Stimulated activated memory B cell treated with anti-CD40 and anti-IgM and Interleukin-4, amounts not matched to agents 10 μg/mL and 1 μg/mL and 100 μg/mL, for 72 hours (primary cell): ENCODE results near the gene GJC1.

Experiments
- ATAC-seq: fragments of 150-1000 bp; cut with Tn5 transposase; 2 replicates; pipeline ENCODE4 v1.10.0; 2021
- H3K27ac Mint-ChIP-seq: one replicate; pipeline ENCODE4 v1.8.0; 2022; ENCODE audit warnings: mild to moderate bottlenecking, mixed read lengths
- H3K27me3 Mint-ChIP-seq: one replicate; pipeline ENCODE4 v1.8.0; 2022; ENCODE audit warnings: mixed read lengths
- H3K36me3 Mint-ChIP-seq: one replicate; pipeline ENCODE4 v1.8.0; 2022; ENCODE audit warnings: mixed read lengths
- H3K4me1 Mint-ChIP-seq: one replicate; pipeline ENCODE4 v1.8.0; 2022; ENCODE audit warnings: mixed read lengths
- H3K4me3 Mint-ChIP-seq: one replicate; pipeline ENCODE4 v1.8.0; 2022; ENCODE audit warnings: mild to moderate bottlenecking, moderate library complexity, mixed read lengths
- H3K9me3 Mint-ChIP-seq: one replicate; pipeline ENCODE4 v1.8.0; 2022; ENCODE audit warnings: mixed read lengths

The GJC1 gene

DNA sequence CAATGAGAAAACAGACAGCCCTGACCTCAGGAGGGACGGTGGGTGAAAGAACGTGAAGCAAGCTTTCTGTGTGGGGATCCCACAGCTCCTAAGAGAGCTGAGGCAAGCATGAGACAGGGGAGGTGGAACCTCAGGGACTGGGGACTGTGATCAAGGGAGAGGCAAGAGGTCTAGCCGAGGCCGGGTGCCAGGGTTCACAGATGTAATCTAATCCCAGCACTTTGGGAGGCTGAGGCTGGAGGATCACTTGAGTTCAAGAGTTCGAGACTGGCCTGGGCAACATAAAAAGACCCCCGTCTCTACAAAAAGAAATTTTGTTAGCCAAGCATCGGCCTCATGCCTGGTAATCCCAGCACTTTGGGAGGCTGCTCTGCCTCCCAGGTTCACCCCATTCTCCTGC lies 75.8 kb downstream of the GJC1 start:
- no peak for ATAC-seq
- H3K4me3 Mint-ChIP-seq: no peak overlapping the region
- no peaks in the 10 kb centered on the region for H3K9me3 Mint-ChIP-seq
- H3K27me3 Mint-ChIP-seq: peaks cover 17% of the 10 kb centered on the region
- H3K36me3 Mint-ChIP-seq: peaks cover 18% of the 10 kb centered on the region
- H3K27ac Mint-ChIP-seq: no peak overlapping the region
- H3K4me1 Mint-ChIP-seq: no peaks in the 10 kb centered on the region

- no peak overlapping the region for H3K27ac Mint-ChIP-seq
- H3K27me3 Mint-ChIP-seq: peaks cover 15% of the 10 kb centered on the region
- H3K9me3 Mint-ChIP-seq: no peaks in the 10 kb centered on the region
- ATAC-seq: no peak
- H3K36me3 Mint-ChIP-seq: peaks cover 22% of the 10 kb centered on the region
- no peaks in the 10 kb centered on the region for H3K4me1 Mint-ChIP-seq
- no peak overlapping the region for H3K4me3 Mint-ChIP-seq
These were observed 76.9 kb downstream of the GJC1 start for GRCh38 chr17:44752953-44753861.

GRCh38 chr17:44751806-44752205 lies 78.3 kb downstream of the GJC1 start:
- no peak for ATAC-seq
- Mint-ChIP-seq H3K4me3 (no peak overlapping the region), H3K9me3 (no peaks in the 10 kb centered on the region), H3K4me1 (no peaks in the 10 kb centered on the region), H3K27ac (no peak overlapping the region), H3K36me3 (peaks cover 33% of the 10 kb centered on the region), H3K27me3 (peaks cover under 1% of the 10 kb centered on the region)

DNA sequence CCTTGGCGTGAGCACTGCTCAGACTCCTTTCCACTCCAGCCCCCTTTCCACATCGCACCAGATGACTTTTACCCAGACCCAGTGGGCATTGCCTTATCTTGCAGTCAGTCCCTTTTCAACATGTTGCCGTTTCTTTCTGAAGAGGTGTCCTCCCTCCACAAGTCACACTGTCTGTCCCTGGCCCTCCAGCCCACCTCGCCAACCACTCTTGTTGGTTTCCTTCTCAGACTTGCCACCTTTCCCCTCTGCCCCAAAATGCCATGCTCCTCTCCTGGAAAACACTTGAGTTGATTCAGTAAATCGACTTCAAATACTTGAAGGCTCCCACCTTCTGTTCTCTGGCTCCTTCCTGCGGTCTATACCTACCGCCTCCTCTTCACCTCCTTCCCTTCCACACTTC lies 78.8 kb downstream of the GJC1 start:
- no peak for ATAC-seq
- H3K27ac Mint-ChIP-seq: no peak overlapping the region
- H3K36me3 Mint-ChIP-seq: peaks cover 35% of the 10 kb centered on the region
- no peaks in the 10 kb centered on the region for H3K27me3 Mint-ChIP-seq
- H3K4me1 Mint-ChIP-seq: no peaks in the 10 kb centered on the region
- H3K4me3 Mint-ChIP-seq: no peak overlapping the region
- no peaks in the 10 kb centered on the region for H3K9me3 Mint-ChIP-seq

GRCh38 chr17:44749980-44750318 lies 80.1 kb downstream of the GJC1 start:
- Mint-ChIP-seq H3K27ac (no peak overlapping the region), H3K36me3 (peaks cover 37% of the 10 kb centered on the region), H3K27me3 (no peaks in the 10 kb centered on the region), H3K4me3 (no peak overlapping the region), H3K4me1 (no peaks in the 10 kb centered on the region), H3K9me3 (no peaks in the 10 kb centered on the region)
- ATAC-seq: no peak

DNA sequence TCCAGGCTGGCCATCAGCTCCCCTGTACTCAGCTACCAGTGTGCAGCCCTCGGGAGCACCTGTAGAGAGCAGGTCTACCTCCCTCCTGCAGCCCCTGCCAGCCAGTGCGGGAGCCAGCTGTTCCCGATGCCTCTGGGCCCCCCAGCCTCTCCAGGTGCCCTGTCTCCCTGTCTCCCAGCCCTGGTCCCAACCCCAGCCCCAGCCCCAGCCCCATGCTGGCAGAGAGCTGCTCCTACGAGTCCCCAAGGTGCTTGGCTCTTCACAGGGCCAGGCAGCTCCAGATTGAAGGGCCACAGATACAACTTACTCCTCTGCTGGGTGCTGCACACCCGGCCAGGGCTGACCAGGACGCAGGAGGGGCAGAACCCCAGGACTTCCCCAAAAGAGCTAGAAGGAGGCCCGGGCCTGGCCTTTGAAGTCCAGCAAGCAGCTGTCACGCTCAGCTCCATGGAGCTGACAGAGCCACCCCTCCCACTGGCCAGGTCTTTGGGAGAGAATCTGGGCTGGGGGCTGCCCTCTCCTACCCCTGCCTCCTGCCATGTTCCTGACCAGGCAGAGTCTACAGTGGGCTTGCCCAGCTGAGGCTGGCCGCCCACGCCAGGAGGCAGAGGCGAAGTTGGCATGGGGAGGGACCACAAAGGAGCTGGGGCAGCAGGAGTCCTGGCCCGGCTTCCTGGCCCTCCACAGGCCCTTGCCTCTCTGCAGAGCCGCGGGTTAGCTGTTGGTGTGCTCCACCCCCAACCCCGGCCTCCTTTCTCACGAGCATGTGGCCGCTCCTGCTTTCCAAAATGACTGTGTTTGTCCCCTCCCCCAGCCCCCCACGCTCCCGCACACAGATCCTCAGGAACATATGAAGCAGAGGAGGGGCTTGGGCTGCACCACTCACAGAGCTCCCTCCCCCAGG lies 80.8 kb downstream of the GJC1 start:
- ATAC-seq: no peak
- Mint-ChIP-seq H3K27me3 (no peaks in the 10 kb centered on the region), H3K9me3 (no peaks in the 10 kb centered on the region), H3K27ac (no peak overlapping the region), H3K4me1 (no peaks in the 10 kb centered on the region), H3K4me3 (no peak overlapping the region), H3K36me3 (peaks cover 40% of the 10 kb centered on the region)
